ENCODE results near the gene APIP.
"Not testable (repeated sequence)": the region's sequence is repeated elsewhere in the genome, so short reads cannot be mapped to it uniquely, and the experiment has no call there.

Gene APIP

GRCh38 chr11:34926101-34926830 is 10.1 kb upstream of the APIP start:
- DNase-seq (ENCODE audit: low read depth), result no peak

GRCh38 chr11:34924714-34925113 is 8.5 kb upstream of the APIP start:
- DNase-seq (ENCODE audit: low read depth), result no peak

- DNase-seq (ENCODE audit: low read depth), result no peak
Observed at GRCh38 chr11:34921156-34921555, 5.0 kb upstream of the APIP start.

GRCh38 chr11:34916843-34917770 is 928 bp upstream of the APIP start:
- no peak for DNase-seq (ENCODE audit: low read depth)

GRCh38 chr11:34915136-34916014 is 804 bp downstream of the APIP start:
- DNase-seq (ENCODE audit: low read depth), result no peak

- DNase-seq (ENCODE audit: low read depth), result not testable (repeated sequence)
Observed at GRCh38 chr11:34913556-34913955, 2.6 kb downstream of the APIP start.

- DNase-seq (ENCODE audit: low read depth), result no peak
Observed at GRCh38 chr11:34911676-34912075, 4.5 kb downstream of the APIP start.

- DNase-seq (ENCODE audit: low read depth), result no peak
Observed at GRCh38 chr11:34910817-34911216, 5.4 kb downstream of the APIP start.

GRCh38 chr11:34909955-34910354 is 6.2 kb downstream of the APIP start:
- DNase-seq (ENCODE audit: low read depth), result no peak

GRCh38 chr11:34909415-34909814 is 6.8 kb downstream of the APIP start:
- DNase-seq (ENCODE audit: low read depth), result no peak

GRCh38 chr11:34907934-34908593 is 8.1 kb downstream of the APIP start:
- no peak for DNase-seq (ENCODE audit: low read depth)

GRCh38 chr11:34905666-34906065 is 10.5 kb downstream of the APIP start:
- no peak for DNase-seq (ENCODE audit: low read depth)

GRCh38 chr11:34904421-34904955 is 11.7 kb downstream of the APIP start:
- no peak for DNase-seq (ENCODE audit: low read depth)

GRCh38 chr11:34899633-34900016 is 16.6 kb downstream of the APIP start:
- DNase-seq (ENCODE audit: low read depth), result no peak

- DNase-seq (ENCODE audit: low read depth), result no peak
Observed at GRCh38 chr11:34898474-34898873, 17.7 kb downstream of the APIP start.

- DNase-seq (ENCODE audit: low read depth), result no peak
Observed at GRCh38 chr11:34897171-34897870, 18.9 kb downstream of the APIP start.

GRCh38 chr11:34896191-34896590 is 20.0 kb downstream of the APIP start:
- DNase-seq (ENCODE audit: low read depth), result not testable (repeated sequence)

GRCh38 chr11:34893416-34893815 is 22.8 kb downstream of the APIP start:
- no peak for DNase-seq (ENCODE audit: low read depth)

- no peak for DNase-seq (ENCODE audit: low read depth)
Observed at GRCh38 chr11:34891611-34892010, 24.6 kb downstream of the APIP start.

- no peak for DNase-seq (ENCODE audit: low read depth)
Observed at GRCh38 chr11:34890812-34891211, 25.4 kb downstream of the APIP start.

- DNase-seq (ENCODE audit: low read depth), result no peak
Observed at GRCh38 chr11:34890089-34890488, 26.1 kb downstream of the APIP start.
